ENCODE results near the gene CDH11. TPM values are rescaled to one million over a fixed set of nuclear protein-coding genes. Genes with fewer than 3 reads are reported as not detected.

Gene CDH11
- total RNA-seq, 1 experiment from 2014 or later = 0.64 TPM

GRCh38 chr16:64996641-64997040, 125.2 kb downstream of the CDH11 start:
- Histone ChIP-seq H3K27me3 (ENCODE audit: control insufficient read depth, insufficient read depth, low read length) (no peaks in the 10 kb centered on the region), H3K4me3 (ENCODE audit: low read depth in 2 of 2, low read length in 2 of 2) (no peak overlapping the region), H3K9me3 (ENCODE audit: control insufficient read depth, insufficient read depth, low read depth, low read length) (no peaks in the 10 kb centered on the region), H3K27ac (ENCODE audit: low read length) (no peak overlapping the region), H3K4me1 (ENCODE audit: control insufficient read depth, insufficient read depth, low read length) (no peaks in the 10 kb centered on the region), H3K36me3 (ENCODE audit: control insufficient read depth, insufficient read depth, low read length) (no peaks in the 10 kb centered on the region)
- ATAC-seq (no peak), DNase-seq (ENCODE audit: low read depth, low spot score) (no peak)
- no TSS peak for BruUV-seq (replicated peaks)
- in situ Hi-C loops (cut with HindIII; ENCODE audit: low pct_unique_long_range_greater_than_20kb, low sequenced_read_pairs) = no loop called here
- intact Hi-C loops (cut with micrococcal nuclease; ENCODE audit: unreplicated experiment) = no loop called here
- ChIA-PET POLR2A (no interaction called here), CTCF (no interaction called here)
- TF ChIP-seq CTCF (IDR thresholded peaks at IDR 0.05) (no peak), TCF7L2 (IDR thresholded peaks at IDR 0.05; ENCODE audit: low read depth, low read length) (no peak), POLR2AphosphoS5 (IDR thresholded peaks at IDR 0.05; ENCODE audit: low read depth, low read length) (no peak), SIN3A (IDR thresholded peaks at IDR 0.05; ENCODE audit: borderline replicate concordance, insufficient read depth, low read depth, low read length) (no peak), REST (IDR thresholded peaks at IDR 0.05; ENCODE audit: insufficient read depth in 1 of 2, low read depth in 2 of 2, low read length in 1 of 2) (no peak)

GRCh38 chr16:64993464-64993863, 128.4 kb downstream of the CDH11 start:
- ChIA-PET POLR2A (no interaction called here), CTCF (no interaction called here)
- no peak overlapping the region for H3K4me3 ChIP-seq (ENCODE audit: low read depth in 2 of 2, low read length in 2 of 2)
- no peaks in the 10 kb centered on the region for H3K36me3 ChIP-seq (ENCODE audit: control insufficient read depth, insufficient read depth, low read length)
- ATAC-seq (no peak), DNase-seq (ENCODE audit: low read depth, low spot score) (no peak)
- BruUV-seq (replicated peaks) = no TSS peak
- H3K27ac ChIP-seq (ENCODE audit: low read length) = no peak overlapping the region
- in situ Hi-C loops (cut with HindIII; ENCODE audit: low pct_unique_long_range_greater_than_20kb, low sequenced_read_pairs) = no loop called here
- intact Hi-C loops (cut with micrococcal nuclease; ENCODE audit: unreplicated experiment) = no loop called here
- no peak for TF ChIP-seq TCF7L2 (IDR thresholded peaks at IDR 0.05; ENCODE audit: low read depth, low read length)
- TF ChIP-seq REST (IDR thresholded peaks at IDR 0.05; ENCODE audit: insufficient read depth in 1 of 2, low read depth in 2 of 2, low read length in 1 of 2) = no peak
- TF ChIP-seq SIN3A (IDR thresholded peaks at IDR 0.05; ENCODE audit: borderline replicate concordance, insufficient read depth, low read depth, low read length) = no peak
- TF ChIP-seq CTCF (IDR thresholded peaks at IDR 0.05) = no peak
- no peak for TF ChIP-seq POLR2AphosphoS5 (IDR thresholded peaks at IDR 0.05; ENCODE audit: low read depth, low read length)
- no peaks in the 10 kb centered on the region for H3K4me1 ChIP-seq (ENCODE audit: control insufficient read depth, insufficient read depth, low read length)
- H3K27me3 ChIP-seq (ENCODE audit: control insufficient read depth, insufficient read depth, low read length) = no peaks in the 10 kb centered on the region
- no peaks in the 10 kb centered on the region for H3K9me3 ChIP-seq (ENCODE audit: control insufficient read depth, insufficient read depth, low read depth, low read length)
